Esophagus muscularis mucosa (tissue), 4 donors: ENCODE results near the gene ZNF750. TPM values are rescaled to one million over a fixed set of nuclear protein-coding genes. Genes with fewer than 3 reads are reported as not detected.

Source experiments
- DNase-seq: peaks from one replicate; pipeline ENCODE4 v3.0.0-alpha.2; 2017; ENCODE audit errors: extremely low spot score
- H3K27ac ChIP-seq, 4 donors: fragments of 200-600 bp; sonication (generic); replicated peaks in 1 of 4; 1 replicate in 3 of 4; 2 replicates in 1 of 4; pipeline ENCODE4 v1.5.1; 2016 to 2019; ENCODE audit warnings: mild to moderate bottlenecking in 1 of 4
- H3K27me3 ChIP-seq, 4 donors: fragments of 200-600 bp; sonication (generic); one replicate each; pipeline versions ENCODE4 v1.5.1 to v1.6.0; 2016 to 2019
- H3K36me3 ChIP-seq, 4 donors: fragments of 200-600 bp; sonication (generic); one replicate each; pipeline ENCODE4 v1.5.1; 2016 to 2019
- H3K4me1 ChIP-seq, 4 donors: fragments of 200-600 bp; sonication (generic); one replicate each; pipeline ENCODE4 v1.5.1; 2016 to 2019
- H3K4me3 ChIP-seq, 4 donors: fragments of 200-600 bp; sonication (generic); 1 replicate in 2 of 4; 2 replicates in 2 of 4; pipeline ENCODE4 v1.5.1; 2016 to 2019; ENCODE audit warnings: mild to moderate bottlenecking in 4 of 4, moderate library complexity in 1 of 4
- H3K9me3 ChIP-seq, 4 donors: fragments of 200-600 bp; sonication (generic); 1 replicate in 3 of 4; 2 replicates in 1 of 4; pipeline ENCODE4 v1.5.1; 2016 to 2019
- EP300 ChIP-seq: sonication (generic); formaldehyde crosslinking; IDR thresholded peaks from one replicate; pipeline ENCODE4 v1.6.1; 2017; ENCODE audit warnings: antibody characterized with exemption
- POLR2A ChIP-seq: fragments of 450-650 bp; IDR thresholded peaks from one replicate; pipeline ENCODE4 v1.6.1; 2017; ENCODE audit warnings: antibody characterized with exemption, moderate library complexity, mild to moderate bottlenecking, low read depth
- POLR2AphosphoS5 ChIP-seq, 2 donors: sonication (generic); formaldehyde crosslinking; IDR thresholded peaks; one replicate each; pipeline ENCODE4 v1.6.1; 2017; ENCODE audit warnings: antibody characterized with exemption in 2 of 2
- WGBS: methylation state at CpG from one replicate; pipeline ENCODE4 v1.1.5; 2018; 5-methylcytosine and 5-hydroxymethylcytosine counted together
- intact Hi-C: fragments of 100-400 bp; cut with DNase I; formaldehyde crosslinking; loops from one replicate; pipeline ENCODE4 v1.15.1; 2023
- total RNA-seq, 4 donors: library from RNA; depleted of rRNA; stranded (reverse); fragments of >200 nt; gene quantifications; one replicate each; pipeline versions ENCODE4 v1.1.0 to v1.2.1, GENCODE V29; 2016
- TF ChIP-seq, protein P1 (sequence below), 3 experiments: fragments of 200-600 bp in 2 of 3; fragments of 450-650 bp in 1 of 3; sonication (generic) in 2 of 3; IDR thresholded peaks; one replicate each; pipeline ENCODE4 v1.5.1; 2017 to 2019; ENCODE audit warnings: antibody characterized with exemption in 3 of 3, mild to moderate bottlenecking in 2 of 3, moderate library complexity in 1 of 3

ZNF750 gene
- total RNA-seq, 4 donors from 2014 or later, result not detected

DNA sequence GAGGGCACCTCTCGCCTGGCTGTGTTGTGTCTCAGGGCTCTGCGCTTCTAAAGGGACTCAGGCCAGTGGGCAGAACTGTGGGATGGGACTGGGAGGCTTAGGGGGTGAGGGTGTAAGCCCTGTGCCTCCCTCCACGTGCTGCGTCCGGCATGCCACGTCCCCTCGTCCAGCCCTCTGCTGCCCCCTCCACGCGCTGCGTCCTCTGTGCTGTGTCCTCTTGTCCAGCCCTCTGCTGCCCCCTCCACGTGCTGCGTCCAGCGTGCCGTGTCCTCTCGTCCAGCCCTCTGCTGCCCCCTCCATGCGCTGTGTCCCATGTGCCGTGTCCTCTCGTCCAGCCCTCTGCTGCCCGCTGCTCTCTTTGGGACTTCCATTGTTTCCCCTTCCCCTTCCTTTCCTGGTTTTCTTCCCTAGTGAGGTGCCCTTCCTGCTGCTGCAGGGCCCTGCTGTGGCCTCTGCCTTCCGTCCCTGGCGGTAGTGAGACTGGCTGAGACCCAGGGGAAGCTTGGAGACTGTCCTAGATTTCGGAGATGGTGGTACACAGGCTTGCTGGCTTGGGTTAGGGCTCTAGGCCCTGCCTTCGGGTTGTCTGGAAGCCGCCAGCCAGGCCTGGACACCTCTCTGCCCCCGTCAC is 6.4 kb upstream of the ZNF750 start:
- 73% methylated on average over 25 of the region's 25 CpGs for WGBS
- no peak for DNase-seq
- H3K4me3 ChIP-seq, result peak overlapping the region; percentile 24 to 43 (median 36)
- H3K4me1 ChIP-seq, result peaks cover 3 to 15% (median 4%) of the 10 kb centered on the region in 4 donors
- H3K27ac ChIP-seq, result peak overlapping the region; percentile 31 to 68 (median 48)
- H3K36me3 ChIP-seq, result peaks cover 0 to 16% (median 7%) of the 10 kb centered on the region in 4 donors
- intact Hi-C loops, result no loop called here
- TF ChIP-seq EP300, result no peak
- no peak for TF ChIP-seq POLR2A
- TF ChIP-seq POLR2AphosphoS5 (IDR thresholded peaks at IDR 0.05), result no peak
- TF ChIP-seq, protein P1, sequence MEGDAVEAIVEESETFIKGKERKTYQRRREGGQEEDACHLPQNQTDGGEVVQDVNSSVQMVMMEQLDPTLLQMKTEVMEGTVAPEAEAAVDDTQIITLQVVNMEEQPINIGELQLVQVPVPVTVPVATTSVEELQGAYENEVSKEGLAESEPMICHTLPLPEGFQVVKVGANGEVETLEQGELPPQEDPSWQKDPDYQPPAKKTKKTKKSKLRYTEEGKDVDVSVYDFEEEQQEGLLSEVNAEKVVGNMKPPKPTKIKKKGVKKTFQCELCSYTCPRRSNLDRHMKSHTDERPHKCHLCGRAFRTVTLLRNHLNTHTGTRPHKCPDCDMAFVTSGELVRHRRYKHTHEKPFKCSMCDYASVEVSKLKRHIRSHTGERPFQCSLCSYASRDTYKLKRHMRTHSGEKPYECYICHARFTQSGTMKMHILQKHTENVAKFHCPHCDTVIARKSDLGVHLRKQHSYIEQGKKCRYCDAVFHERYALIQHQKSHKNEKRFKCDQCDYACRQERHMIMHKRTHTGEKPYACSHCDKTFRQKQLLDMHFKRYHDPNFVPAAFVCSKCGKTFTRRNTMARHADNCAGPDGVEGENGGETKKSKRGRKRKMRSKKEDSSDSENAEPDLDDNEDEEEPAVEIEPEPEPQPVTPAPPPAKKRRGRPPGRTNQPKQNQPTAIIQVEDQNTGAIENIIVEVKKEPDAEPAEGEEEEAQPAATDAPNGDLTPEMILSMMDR (IDR thresholded peaks at IDR 0.05), result no peak
- H3K9me3 ChIP-seq, result no peaks in the 10 kb centered on the region
- no peaks in the 10 kb centered on the region for H3K27me3 ChIP-seq

DNA sequence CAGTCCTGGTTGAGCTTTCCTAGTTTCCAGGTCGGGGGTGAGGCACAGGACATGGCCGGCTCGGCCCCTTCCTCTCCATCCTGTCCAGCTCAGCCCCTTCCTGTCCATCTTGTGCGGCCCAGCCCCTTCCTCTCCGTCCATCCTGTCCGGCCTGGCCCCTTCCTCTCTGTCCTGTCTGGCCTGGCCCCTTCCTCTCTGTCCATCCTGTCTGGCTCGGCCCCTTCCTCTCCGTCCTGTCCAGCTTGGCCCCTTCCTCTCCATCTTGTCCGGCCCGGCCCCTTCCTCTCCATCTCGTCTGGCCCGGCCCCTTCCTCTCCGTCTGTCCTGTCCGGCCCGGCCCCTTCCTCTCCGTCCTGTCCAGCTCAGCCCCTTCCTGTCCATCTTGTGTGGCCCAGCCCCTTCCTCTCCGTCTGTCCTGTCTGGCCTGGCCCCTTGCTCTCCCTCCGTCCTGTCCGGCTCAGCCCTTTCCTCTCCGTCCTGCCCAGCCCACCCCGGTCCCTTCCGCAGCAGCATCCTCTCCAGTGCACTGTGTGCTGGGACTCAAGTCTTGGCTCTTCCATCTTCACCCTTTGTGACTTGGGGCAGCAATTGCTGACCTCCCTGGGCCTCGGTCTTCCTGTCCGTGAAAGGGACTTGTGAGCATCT is 5.5 kb upstream of the ZNF750 start:
- Histone ChIP-seq H3K4me3 (peak overlapping the region; percentile 24 to 43 (median 36)), H3K4me1 (peaks cover 3 to 15% (median 4%) of the 10 kb centered on the region in 4 donors), H3K27ac (peak overlapping the region; percentile 14 to 68 (median 30)), H3K36me3 (peaks cover 0 to 16% (median 7%) of the 10 kb centered on the region in 4 donors), H3K27me3 (no peaks in the 10 kb centered on the region), H3K9me3 (no peaks in the 10 kb centered on the region)
- DNase-seq, result no peak
- WGBS, result 75% methylated on average over 24 of the region's 24 CpGs
- intact Hi-C loops, result no loop called here
- TF ChIP-seq EP300, result no peak
- TF ChIP-seq, protein P1 (IDR thresholded peaks at IDR 0.05), result no peak

DNA sequence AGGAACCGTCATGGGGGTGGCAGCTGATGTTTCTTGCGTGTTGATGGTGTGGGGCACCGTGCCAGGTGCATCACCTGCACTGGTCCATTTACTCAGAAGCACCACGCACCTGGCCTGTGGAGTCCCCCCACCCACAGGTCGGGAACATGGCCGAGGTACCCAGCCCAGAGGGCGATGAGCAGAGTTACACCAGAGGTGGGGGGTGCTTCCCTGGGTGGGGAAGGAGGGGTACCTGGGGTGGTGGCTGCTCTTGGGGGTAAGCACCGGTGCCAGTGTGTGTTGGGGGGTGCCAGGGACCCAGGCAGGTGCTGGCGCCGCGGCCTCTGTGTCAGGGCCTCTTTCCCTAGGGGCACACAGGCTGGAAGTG is 5.0 kb upstream of the ZNF750 start:
- Histone ChIP-seq H3K27ac (peak overlapping the region in 3 of 4 donors; percentile 14 to 68 (median 28)), H3K4me1 (peaks cover 3 to 15% (median 4%) of the 10 kb centered on the region in 4 donors), H3K27me3 (no peaks in the 10 kb centered on the region), H3K36me3 (peaks cover 0 to 16% (median 7%) of the 10 kb centered on the region in 4 donors), H3K9me3 (no peaks in the 10 kb centered on the region), H3K4me3 (peak overlapping the region; percentile 24 to 43 (median 36))
- TF ChIP-seq EP300 (no peak), POLR2AphosphoS5 (IDR thresholded peaks at IDR 0.05) (no peak), POLR2A (no peak)
- TF ChIP-seq, protein P1 (IDR thresholded peaks at IDR 0.05), result no peak
- 91% methylated on average over 11 of the region's 11 CpGs for WGBS
- intact Hi-C loops, result no loop called here
- DNase-seq, result no peak

DNA sequence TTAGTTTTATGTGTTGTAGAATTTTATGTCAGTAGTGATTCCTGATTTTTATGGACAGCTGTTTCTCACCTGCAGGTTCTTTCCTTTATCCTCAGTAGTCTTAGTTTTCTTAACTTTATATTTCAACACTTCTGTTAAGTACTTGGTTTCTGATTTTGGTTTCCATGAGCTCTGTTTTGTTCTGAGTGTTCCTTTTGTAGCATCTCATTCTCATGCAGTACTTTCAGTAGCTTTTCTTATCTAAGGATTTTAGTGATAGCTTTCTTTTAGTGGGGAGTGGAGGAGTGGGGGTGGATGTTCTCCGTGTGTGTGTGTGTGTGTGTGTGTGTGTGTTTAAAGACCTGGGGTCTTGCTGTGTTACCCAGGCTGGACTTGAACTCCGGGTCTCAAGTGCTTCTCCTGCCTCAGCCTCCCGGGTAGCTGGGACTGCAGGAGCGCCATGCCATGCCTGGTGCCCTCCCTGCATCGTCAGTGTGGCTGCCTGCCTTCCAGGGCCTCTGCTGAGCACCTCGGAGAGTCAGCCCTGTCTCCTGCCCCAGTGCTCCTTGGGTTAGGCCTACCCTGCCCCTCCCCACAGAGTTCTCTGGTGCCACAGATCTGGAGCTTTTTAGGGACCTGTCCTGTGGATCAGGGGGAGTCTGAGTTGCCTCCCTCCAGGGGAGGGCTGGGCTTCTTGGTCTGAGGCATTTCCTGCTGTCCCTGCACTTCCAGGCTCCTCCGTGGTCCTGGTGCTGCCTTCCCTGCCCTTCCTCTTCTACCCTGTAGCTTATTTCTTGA is 4.3 kb upstream of the ZNF750 start:
- H3K27ac ChIP-seq, result peak overlapping the region in 2 of 4 donors; percentile 28 to 68
- H3K4me1 ChIP-seq, result peaks cover 3 to 10% (median 4%) of the 10 kb centered on the region in 4 donors
- no peaks in the 10 kb centered on the region for H3K27me3 ChIP-seq
- no peak for DNase-seq
- 52% methylated on average over 2 of the region's 7 CpGs for WGBS
- H3K4me3 ChIP-seq, result no peak overlapping the region
- peaks cover 0 to 15% (median 4%) of the 10 kb centered on the region in 4 donors for H3K36me3 ChIP-seq
- intact Hi-C loops, result no loop called here
- H3K9me3 ChIP-seq, result no peaks in the 10 kb centered on the region
- TF ChIP-seq POLR2A, result no peak
- TF ChIP-seq POLR2AphosphoS5 (IDR thresholded peaks at IDR 0.05), result no peak
- no peak for TF ChIP-seq EP300
- TF ChIP-seq, protein P1 (IDR thresholded peaks at IDR 0.05), result no peak
